Calu3 (cell line): ENCODE data around the gene SMC4. TPM values are rescaled to one million over a fixed set of nuclear protein-coding genes. Genes with fewer than 3 reads are reported as not detected.

ENCODE experiments used
- BruUV-seq: library from RNA; stranded (reverse); fragments of 400-500 nt; replicated peaks from 2 replicates; lab custom pipeline; 2021; lab: Mats Ljungman, UMichigan
- CTCF ChIA-PET: fragments of 300-600 bp; sonication (Branson Sonifier 250); formaldehyde crosslinking; loops from one replicate; lab custom pipeline; 2022; ENCODE audit warnings: antibody characterized with exemption; lab: Charles Lee
- DNase-seq: peaks from one replicate; pipeline ENCODE4 v3.0.0; 2022
- H3K27ac Mint-ChIP-seq: one replicate; pipeline ENCODE4 v1.8.0; 2022; ENCODE audit warnings: mixed read lengths; ENCODE audit not compliant: unreplicated experiment
- H3K27me3 Mint-ChIP-seq: one replicate; pipeline ENCODE4 v1.8.0; 2022; ENCODE audit warnings: mixed read lengths; ENCODE audit not compliant: unreplicated experiment
- H3K36me3 Mint-ChIP-seq: one replicate; pipeline ENCODE4 v1.8.0; 2022; ENCODE audit warnings: mild to moderate bottlenecking, moderate library complexity, mixed read lengths; ENCODE audit not compliant: insufficient read depth, unreplicated experiment
- H3K4me1 Mint-ChIP-seq: one replicate; pipeline ENCODE4 v1.8.0; 2022; ENCODE audit warnings: mild to moderate bottlenecking, low read depth, mixed read lengths; ENCODE audit not compliant: unreplicated experiment
- H3K4me3 Mint-ChIP-seq: one replicate; pipeline ENCODE4 v1.8.0; 2022; ENCODE audit warnings: mild to moderate bottlenecking, low read depth, moderate library complexity, mixed read lengths; ENCODE audit not compliant: unreplicated experiment
- H3K9me3 Mint-ChIP-seq: one replicate; pipeline ENCODE4 v1.8.0; 2022; ENCODE audit warnings: low read depth, mixed read lengths; ENCODE audit not compliant: unreplicated experiment
- CTCF ChIP-seq: fragments of 200-600 bp; IDR thresholded peaks from one replicate; pipeline ENCODE4 v1.8.0; 2022; ENCODE audit warnings: antibody characterized with exemption; ENCODE audit not compliant: unreplicated experiment
- intact Hi-C: fragments of 100-400 bp; cut with micrococcal nuclease; formaldehyde crosslinking; loops from one replicate; pipeline ENCODE4 v1.10.0; 2022; ENCODE audit not compliant: unreplicated experiment
- total RNA-seq: library from RNA; stranded (reverse); gene quantifications from 2 replicates; pipeline ENCODE4 v1.2.3, GENCODE V29; 2022

The SMC4 gene
- total RNA-seq, 1 experiment from 2014 or later = 256 TPM

- H3K4me1 Mint-ChIP-seq = peaks cover 23% of the 10 kb centered on the region
- no peak for TF ChIP-seq CTCF
- no peaks in the 10 kb centered on the region for H3K27me3 Mint-ChIP-seq
- intact Hi-C loops = no loop called here
- BruUV-seq = no TSS peak
- CTCF ChIA-PET = no interaction called here
- DNase-seq = no peak
- peak overlapping the region; percentile 15 for H3K4me3 Mint-ChIP-seq
- H3K36me3 Mint-ChIP-seq = no peaks in the 10 kb centered on the region
- H3K9me3 Mint-ChIP-seq = no peaks in the 10 kb centered on the region
- H3K27ac Mint-ChIP-seq = no peak overlapping the region
Observed at GRCh38 chr3:160373655-160374054, 25.8 kb upstream of the SMC4 start.

GRCh38 chr3:160374472-160374871, 25.0 kb upstream of the SMC4 start:
- CTCF ChIA-PET = interaction anchor here (0.6 to 0.7 kb wide), 4 partner anchors 67 to 710 kb away, joined by 3 to 4 read pairs (median 4); no protein-coding TSS in a partner anchor
- intact Hi-C loops = no loop called here
- H3K36me3 Mint-ChIP-seq = no peaks in the 10 kb centered on the region

GRCh38 chr3:160374925-160375324, 24.5 kb upstream of the SMC4 start:
- H3K27ac Mint-ChIP-seq = no peak overlapping the region
- peaks cover 36% of the 10 kb centered on the region for H3K4me1 Mint-ChIP-seq
- TF ChIP-seq CTCF = no peak
- H3K9me3 Mint-ChIP-seq = no peaks in the 10 kb centered on the region
- CTCF ChIA-PET = interaction anchor here (0.6 to 0.7 kb wide), 3 partner anchors 154 to 710 kb away, joined by 3 to 4 read pairs (median 3); no protein-coding TSS in a partner anchor
- DNase-seq = no peak
- no peaks in the 10 kb centered on the region for H3K36me3 Mint-ChIP-seq
- BruUV-seq = no TSS peak
- intact Hi-C loops = no loop called here
- no peaks in the 10 kb centered on the region for H3K27me3 Mint-ChIP-seq
- H3K4me3 Mint-ChIP-seq = no peak overlapping the region

More at GRCh38 chr3:160374472-160374871, 25.0 kb upstream of the SMC4 start:
- Mint-ChIP-seq H3K27me3 (no peaks in the 10 kb centered on the region), H3K4me1 (peaks cover 31% of the 10 kb centered on the region), H3K27ac (no peak overlapping the region), H3K4me3 (peak overlapping the region; percentile 15), H3K9me3 (no peaks in the 10 kb centered on the region)
- TF ChIP-seq CTCF = no peak
- no peak for DNase-seq
- no TSS peak for BruUV-seq

- CTCF ChIA-PET = no interaction called here
- no peak for TF ChIP-seq CTCF
- Mint-ChIP-seq H3K4me1 (peaks cover 27% of the 10 kb centered on the region), H3K27me3 (no peaks in the 10 kb centered on the region), H3K4me3 (no peak overlapping the region), H3K36me3 (no peaks in the 10 kb centered on the region), H3K27ac (no peak overlapping the region), H3K9me3 (no peaks in the 10 kb centered on the region)
- BruUV-seq = no TSS peak
- no peak for DNase-seq
- intact Hi-C loops = no loop called here
Observed at GRCh38 chr3:160376681-160377080, 22.8 kb upstream of the SMC4 start.
